K562 (cell line): ENCODE measurements around the gene TBRG1. TPM values are rescaled to one million over a fixed set of nuclear protein-coding genes. Genes with fewer than 3 reads are reported as not detected.

ENCODE experiments used
- BCL6 ChIP-seq: fragments of 250-450 bp; sonication (Bioruptor Pico); IDR thresholded peaks from 2 replicates; pipeline ENCODE4 v1.4.0; 2020
- ETV1 ChIP-seq: fragments of 450-650 bp; conservative IDR thresholded peaks from 2 replicates; pipeline ENCODE4 v1.6.1; 2016; ENCODE audit warnings: missing genetic modification characterization, control low read depth, low read depth, missing compliant biosample characterization
- KDM4B ChIP-seq, 2 experiments: fragments of 450-650 bp in 1 of 2; sonication (generic) in 1 of 2; IDR thresholded peaks; 2 replicates each; pipeline ENCODE4 v1.6.1; 2016 to 2017; ENCODE audit warnings: borderline replicate concordance in 2 of 2, antibody characterized with exemption in 1 of 2, low read depth in 1 of 2, mild to moderate bottlenecking in 1 of 2
- MGA ChIP-seq: fragments of 450-650 bp; IDR thresholded peaks from 2 replicates; pipeline ENCODE4 v1.6.1; 2016; ENCODE audit warnings: mild to moderate bottlenecking, moderate library complexity
- PTRF ChIP-seq: fragments of 450-650 bp; IDR thresholded peaks from 2 replicates; pipeline ENCODE4 v1.6.1; 2016; ENCODE audit warnings: mild to moderate bottlenecking, missing genetic modification characterization, missing compliant biosample characterization
- RBM17 ChIP-seq: fragments of 200-400 bp; formaldehyde crosslinking; IDR thresholded peaks from 2 replicates; pipeline ENCODE4 v1.6.1; 2017; ENCODE audit warnings: low read depth, mild to moderate bottlenecking, low read length, borderline replicate concordance
- SIN3A ChIP-seq, 2 experiments: fragments of 150-350 bp in 1 of 2; IDR thresholded peaks; 2 replicates each; pipeline ENCODE4 v1.6.1; 2011 to 2016; ENCODE audit warnings: borderline replicate concordance in 2 of 2, low read depth in 2 of 2, low read length in 2 of 2, mild to moderate bottlenecking in 2 of 2, moderate library complexity in 2 of 2; ENCODE audit not compliant: control insufficient read depth in 1 of 2
- SP1 ChIP-seq: sonication (generic); formaldehyde crosslinking; IDR thresholded peaks from 2 replicates; pipeline ENCODE4 v1.8.1; 2022; ENCODE audit warnings: mild to moderate bottlenecking, missing genetic modification reagents
- TAF9B ChIP-seq: fragments of 450-650 bp; IDR thresholded peaks from 2 replicates; pipeline ENCODE4 v1.6.1; 2018; ENCODE audit warnings: mild to moderate bottlenecking; ENCODE audit not compliant: partially characterized antibody
- THRA ChIP-seq: fragments of 450-650 bp; IDR thresholded peaks from 2 replicates; pipeline ENCODE4 v1.6.1; 2017; ENCODE audit warnings: mild to moderate bottlenecking, moderate library complexity
- ZBTB9 ChIP-seq: fragments of 450-650 bp; formaldehyde crosslinking; IDR thresholded peaks from 2 replicates; pipeline ENCODE4 v1.4.0; 2020; ENCODE audit warnings: mild to moderate bottlenecking, moderate library complexity
- ZNF134 ChIP-seq: fragments of 250-450 bp; sonication (Bioruptor Pico); conservative IDR thresholded peaks from 2 replicates; pipeline ENCODE4 v1.4.0; 2020
- polyA plus RNA-seq, 8 experiments: library from polyadenylated mRNA; depleted of rRNA in 4 of 8; stranded (reverse) in 5 of 8; unstranded in 3 of 8; fragments of >200 nt; fragmentation: Nextera tagmentation in 2 of 8; fragmentation: Illumina TruSeq in 1 of 8; extraction: Ambion mirVana in 2 of 8; extraction: Trizol in 1 of 8; gene quantifications; 2 replicates each; pipeline versions ENCODE4 v1.2.1 to v1.2.3, GENCODE V29; 2011 to 2014; ENCODE audit warnings: inconsistent platforms in 1 of 8, missing spikeins in 1 of 8
- total RNA-seq, 7 experiments: library from RNA; depleted of rRNA in 6 of 7; stranded (reverse); fragments of >200 nt in 6 of 7; fragmentation: Illumina TruSeq in 2 of 7; extraction: Trizol in 2 of 7; gene quantifications; 2 replicates each; pipeline versions ENCODE4 v1.2.1 to v1.2.3, GENCODE V29; 2011 to 2021; ENCODE audit warnings: low replicate concordance in 1 of 7

The TBRG1 gene
- total and polyA plus RNA-seq, 9 of the 15 experiments (the other 6 are each of a cell fraction or from before 2014, with no cell fraction given) = 8.7 to 30.0 (median 20.2) TPM

- TF ChIP-seq THRA (no peak), TAF9B (peak; percentile 91), BCL6 (CRISPR knock-in tag) (no peak), ZNF134 (CRISPR knock-in tag) (no peak), PTRF (no peak), SP1 (no peak; the same call in 1 of the 2 replicates), MGA (peak; percentile 71), ZBTB9 (no peak; the same call in none of the 2 replicates), RBM17 (no peak), KDM4B (IDR thresholded peaks at IDR 0.05; ENCODE audit: borderline replicate concordance in 2 of 2, low read depth in 1 of 2) (no peak), SIN3A (IDR thresholded peaks at IDR 0.05; ENCODE audit: borderline replicate concordance in 2 of 2, control insufficient read depth in 1 of 2, low read depth in 2 of 2, low read length in 2 of 2) (peak in 1 of 2 experiments; percentile 63; a peak in 1 of 4 replicates), ETV1 (tag) (peak; percentile 89)
Observed at GRCh38 chr11:124622531-124623451, at the start of gene TBRG1 (continued).
